CD4-positive, alpha-beta T cell (primary cell): ENCODE measurements around the gene PEBP1. TPM values are rescaled to one million over a fixed set of nuclear protein-coding genes. Genes with fewer than 3 reads are reported as not detected.

ENCODE experiments used
- ATAC-seq: fragments of 200-7000 bp; cut with Tn5 transposase; one replicate; pipeline ENCODE4 v1.10.0; 2022; ENCODE audit warnings: mild to moderate bottlenecking; ENCODE audit not compliant: poor library complexity
- CTCF ChIA-PET: fragments of 350-600 bp; sonication (Branson Sonifier 250); formaldehyde crosslinking; loops from one replicate; lab custom pipeline; 2021; ENCODE audit warnings: antibody characterized with exemption, inconsistent platforms; lab: Charles Lee
- POLR2A ChIA-PET: fragments of 350-600 bp; sonication (Branson Sonifier 250); formaldehyde crosslinking; loops from one replicate; lab custom pipeline; 2021; ENCODE audit warnings: antibody characterized with exemption, inconsistent platforms; lab: Charles Lee
- DNase-seq, 14 experiments: peaks; one replicate each; pipeline ENCODE4 v3.0.0-alpha.2; 2013 to 2020; ENCODE audit warnings: mixed read lengths in 2 of 14
- H3K27ac ChIP-seq, 2 donors: one replicate each; pipeline versions ENCODE4 v1.5.1 to v1.7.0; 2013; ENCODE audit warnings: low read length in 2 of 2, low read depth in 1 of 2, mild to moderate bottlenecking in 1 of 2
- H3K27me3 ChIP-seq, 2 experiments: 1 replicate in 1 of 2; 2 replicates in 1 of 2; pipeline versions ENCODE4 v1.6.1 to v1.7.0; 2013; ENCODE audit warnings: low read length in 2 of 2, control low read depth in 1 of 2, mild to moderate bottlenecking in 1 of 2, moderate library complexity in 1 of 2; ENCODE audit not compliant: insufficient read depth in 2 of 2, control insufficient read depth in 1 of 2
- H3K36me3 ChIP-seq: one replicate; pipeline ENCODE4 v1.6.1; 2013; ENCODE audit warnings: low read length, control low read depth; ENCODE audit not compliant: insufficient read depth
- H3K4me1 ChIP-seq: one replicate; pipeline ENCODE4 v1.6.1; 2013; ENCODE audit warnings: low read length, control low read depth; ENCODE audit not compliant: insufficient read depth
- H3K4me3 ChIP-seq: one replicate; pipeline ENCODE4 v1.5.1; 2013; ENCODE audit warnings: mild to moderate bottlenecking, low read length, moderate library complexity
- H3K9me3 ChIP-seq, 2 experiments: 1 replicate in 1 of 2; 2 replicates in 1 of 2; pipeline versions ENCODE4 v1.6.1 to v1.7.0; 2013; ENCODE audit warnings: low read length in 2 of 2, mild to moderate bottlenecking in 2 of 2, control low read depth in 1 of 2, moderate library complexity in 1 of 2; ENCODE audit not compliant: control insufficient read depth in 1 of 2, insufficient read depth in 1 of 2
- H3K27ac Mint-ChIP-seq: one replicate; pipeline ENCODE4 v1.8.0; 2020; ENCODE audit warnings: mixed read lengths
- H3K27me3 Mint-ChIP-seq: one replicate; pipeline ENCODE4 v1.8.0; 2021; ENCODE audit warnings: mixed read lengths
- H3K36me3 Mint-ChIP-seq: one replicate; pipeline ENCODE4 v1.8.0; 2021; ENCODE audit warnings: low read depth, mixed read lengths
- H3K4me1 Mint-ChIP-seq: one replicate; pipeline ENCODE4 v1.8.0; 2021; ENCODE audit warnings: low read depth, mixed read lengths
- H3K4me3 Mint-ChIP-seq: one replicate; pipeline ENCODE4 v1.8.0; 2020; ENCODE audit warnings: mild to moderate bottlenecking, mixed read lengths
- H3K9me3 Mint-ChIP-seq: one replicate; pipeline ENCODE4 v1.8.0; 2020; ENCODE audit warnings: mixed read lengths
- intact Hi-C, 2 experiments: fragments of 100-400 bp; cut with DNase I in 1 of 2; cut with micrococcal nuclease in 1 of 2; formaldehyde crosslinking; loops; one replicate each; pipeline versions ENCODE4 v1.15.1 to v1.9.0; 2023 to 2025; cut with DNase I, micrococcal nuclease
- total RNA-seq, 174 experiments: library from RNA in 2 of 174; stranded (reverse) in 2 of 174; gene quantifications; one replicate each; pipeline ENCODE4 v1.2.3 and lab custom pipeline; 2021 to 2026
- TF ChIP-seq, protein P1 (sequence below): fragments of 200-600 bp; IDR thresholded peaks from one replicate; pipeline ENCODE4 v1.8.0; 2022; ENCODE audit warnings: antibody characterized with exemption, mild to moderate bottlenecking

PEBP1 gene
- total RNA-seq, 2 experiments from 2014 or later = 116 to 119 TPM

DNA sequence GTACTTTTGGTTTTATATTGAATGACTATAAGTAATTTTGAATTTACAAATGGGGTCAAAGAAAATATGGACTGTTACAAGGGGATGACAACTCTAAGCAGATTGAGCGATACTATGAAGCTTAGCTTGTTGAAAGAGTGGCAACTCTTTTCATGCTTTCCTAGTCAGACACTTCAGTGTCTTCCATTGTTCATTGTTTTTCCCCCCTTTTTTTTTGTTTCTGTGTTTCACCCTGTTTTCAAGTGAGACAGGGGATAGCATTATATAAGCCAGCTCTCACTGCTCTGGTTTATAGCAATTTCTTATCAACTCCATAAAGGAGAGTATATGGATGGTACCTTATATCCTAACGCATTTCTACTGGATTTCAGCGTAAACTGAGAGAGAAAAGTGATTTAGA is 24.6 kb downstream of the PEBP1 start:
- no peaks in the 10 kb centered on the region for H3K27me3 ChIP-seq
- no peaks in the 10 kb centered on the region for H3K27me3 Mint-ChIP-seq
- H3K9me3 Mint-ChIP-seq = no peaks in the 10 kb centered on the region
- H3K27ac Mint-ChIP-seq = no peak overlapping the region
- no peak overlapping the region for H3K27ac ChIP-seq
- no peak for DNase-seq
- no peaks in the 10 kb centered on the region for H3K4me1 ChIP-seq
- peaks cover 20% of the 10 kb centered on the region for H3K4me1 Mint-ChIP-seq
- H3K36me3 ChIP-seq = peaks cover 57% of the 10 kb centered on the region
- H3K4me3 ChIP-seq = no peak overlapping the region
- ATAC-seq = no peak
- ChIA-PET POLR2A (no interaction called here), CTCF (no interaction called here)
- H3K36me3 Mint-ChIP-seq = peaks cover 10% of the 10 kb centered on the region
- no peaks in the 10 kb centered on the region for H3K9me3 ChIP-seq
- TF ChIP-seq, protein P1, sequence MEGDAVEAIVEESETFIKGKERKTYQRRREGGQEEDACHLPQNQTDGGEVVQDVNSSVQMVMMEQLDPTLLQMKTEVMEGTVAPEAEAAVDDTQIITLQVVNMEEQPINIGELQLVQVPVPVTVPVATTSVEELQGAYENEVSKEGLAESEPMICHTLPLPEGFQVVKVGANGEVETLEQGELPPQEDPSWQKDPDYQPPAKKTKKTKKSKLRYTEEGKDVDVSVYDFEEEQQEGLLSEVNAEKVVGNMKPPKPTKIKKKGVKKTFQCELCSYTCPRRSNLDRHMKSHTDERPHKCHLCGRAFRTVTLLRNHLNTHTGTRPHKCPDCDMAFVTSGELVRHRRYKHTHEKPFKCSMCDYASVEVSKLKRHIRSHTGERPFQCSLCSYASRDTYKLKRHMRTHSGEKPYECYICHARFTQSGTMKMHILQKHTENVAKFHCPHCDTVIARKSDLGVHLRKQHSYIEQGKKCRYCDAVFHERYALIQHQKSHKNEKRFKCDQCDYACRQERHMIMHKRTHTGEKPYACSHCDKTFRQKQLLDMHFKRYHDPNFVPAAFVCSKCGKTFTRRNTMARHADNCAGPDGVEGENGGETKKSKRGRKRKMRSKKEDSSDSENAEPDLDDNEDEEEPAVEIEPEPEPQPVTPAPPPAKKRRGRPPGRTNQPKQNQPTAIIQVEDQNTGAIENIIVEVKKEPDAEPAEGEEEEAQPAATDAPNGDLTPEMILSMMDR = no peak
- intact Hi-C loops = no loop called here
- no peak overlapping the region for H3K4me3 Mint-ChIP-seq

DNA sequence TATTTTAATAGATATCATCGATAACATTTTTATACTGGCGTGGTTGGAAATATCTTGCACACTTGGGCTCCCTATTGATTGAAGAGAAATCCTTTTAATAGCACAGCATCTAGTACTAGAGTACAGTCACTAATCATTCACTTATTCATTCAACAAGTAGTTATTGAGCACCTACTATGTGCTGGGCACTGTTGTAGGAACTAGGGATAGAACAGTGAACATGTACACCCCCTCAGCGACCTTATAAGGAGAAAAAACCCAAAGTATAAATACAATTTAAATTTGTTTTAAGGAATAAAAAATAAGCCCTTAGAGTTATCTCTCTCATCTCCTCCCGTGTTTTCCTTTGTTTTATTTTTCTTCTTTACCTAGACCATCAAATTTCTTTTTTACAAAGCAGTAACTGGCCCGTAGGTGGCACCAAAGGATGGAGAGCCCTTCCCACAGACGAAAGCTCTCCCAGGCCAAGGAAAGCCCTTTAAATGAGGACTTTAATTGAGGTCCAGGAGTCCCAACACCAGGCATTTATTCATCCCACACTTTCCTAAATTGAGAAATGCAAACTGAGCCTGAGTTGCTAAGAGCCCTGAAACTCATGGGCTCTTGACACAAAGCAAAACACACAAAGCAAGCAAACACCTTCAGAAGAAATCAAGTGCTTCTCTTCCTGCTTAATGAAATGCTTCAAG is 29.0 kb downstream of the PEBP1 start:
- intact Hi-C loops = no loop called here

DNA sequence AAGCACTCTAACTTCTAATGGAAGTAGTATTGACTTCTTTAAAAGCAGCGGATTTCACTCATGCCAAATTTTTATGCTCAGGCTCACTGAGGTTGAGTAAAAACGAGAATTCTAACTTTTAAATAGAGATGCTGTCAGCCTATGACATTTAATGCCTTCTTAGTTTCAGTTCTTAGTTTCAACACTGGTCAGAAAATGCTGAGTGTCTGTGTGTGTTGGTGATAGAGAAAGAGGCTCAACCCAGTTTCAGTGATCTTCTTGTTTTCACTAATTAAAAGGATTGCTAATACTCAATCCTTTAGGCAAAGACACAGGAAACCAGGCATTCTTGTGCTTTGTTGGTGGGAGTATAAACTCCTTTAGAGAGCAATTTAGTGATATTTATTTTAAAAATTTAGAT is 31.0 kb downstream of the PEBP1 start:
- Mint-ChIP-seq H3K4me3 (no peak overlapping the region), H3K27me3 (no peaks in the 10 kb centered on the region), H3K9me3 (no peaks in the 10 kb centered on the region), H3K36me3 (peaks cover 62% of the 10 kb centered on the region), H3K27ac (no peak overlapping the region), H3K4me1 (peaks cover 21% of the 10 kb centered on the region)
- ChIA-PET CTCF (interaction anchor here (0.7 kb wide), 1 partner anchor 30 kb away, joined by 4 read pairs; no protein-coding TSS in a partner anchor), POLR2A (no interaction called here)
- no peak for ATAC-seq
- Histone ChIP-seq H3K27ac (no peak overlapping the region), H3K4me1 (no peaks in the 10 kb centered on the region), H3K36me3 (peaks cover 34% of the 10 kb centered on the region), H3K4me3 (no peak overlapping the region), H3K27me3 (no peaks in the 10 kb centered on the region), H3K9me3 (no peaks in the 10 kb centered on the region)
- no peak for DNase-seq
- intact Hi-C loops = no loop called here
- TF ChIP-seq, protein P1 = no peak

More for the DNA sequence above, 29.0 kb downstream of the PEBP1 start:
- Histone ChIP-seq H3K27me3 (no peaks in the 10 kb centered on the region), H3K36me3 (peaks cover 35% of the 10 kb centered on the region), H3K4me1 (no peaks in the 10 kb centered on the region), H3K4me3 (no peak overlapping the region), H3K9me3 (no peaks in the 10 kb centered on the region), H3K27ac (no peak overlapping the region)
- no peaks in the 10 kb centered on the region for H3K9me3 Mint-ChIP-seq
- no peaks in the 10 kb centered on the region for H3K27me3 Mint-ChIP-seq
- no peak for ATAC-seq
- H3K36me3 Mint-ChIP-seq = peaks cover 44% of the 10 kb centered on the region
- H3K4me3 Mint-ChIP-seq = no peak overlapping the region
- ChIA-PET CTCF (interaction anchor here (1.0 kb wide), 2 partner anchors 28 to 211 kb away, joined by 3 read pairs; no protein-coding TSS in a partner anchor), POLR2A (interaction anchor here (1.4 kb wide), 1 partner anchor 211 kb away, joined by 5 read pairs; the partner anchor contains the start of gene SUDS3)
- peak overlapping the region; percentile 34 for H3K27ac Mint-ChIP-seq
- peaks cover 21% of the 10 kb centered on the region for H3K4me1 Mint-ChIP-seq
- TF ChIP-seq, protein P1 = peak; percentile 27
- DNase-seq = peak in 1 of 14 experiments; percentile 9
